BJ (cell line): ENCODE measurements around the gene NOPCHAP1. TPM values are rescaled to one million over a fixed set of nuclear protein-coding genes. Genes with fewer than 3 reads are reported as not detected.
"Not testable (repeated sequence)": the region's sequence is repeated elsewhere in the genome, so short reads cannot be mapped to it uniquely, and the experiment has no call there.

ENCODE experiments used
- CTCF ChIA-PET: fragments of 350-600 bp; formaldehyde crosslinking; extraction: SDS; loops from one replicate; lab custom pipeline; 2021; ENCODE audit warnings: antibody characterized with exemption, inconsistent platforms; lab: Yijun Ruan, JAX
- POLR2A ChIA-PET: fragments of 300-600 bp; sonication (Branson Sonifier 250); formaldehyde crosslinking; extraction: SDS; loops from one replicate; lab custom pipeline; 2021; ENCODE audit warnings: antibody characterized with exemption; lab: Charles Lee
- DNase-seq: peaks from one replicate; pipeline ENCODE4 v3.0.0-alpha.2; 2011; ENCODE audit warnings: low read depth
- H3K27me3 ChIP-seq: 2 replicates; pipeline ENCODE4 v1.6.0; 2011; ENCODE audit warnings: low read length; ENCODE audit not compliant: control insufficient read depth, insufficient read depth
- H3K36me3 ChIP-seq: 2 replicates; pipeline ENCODE4 v1.5.1; 2011; ENCODE audit warnings: low read length; ENCODE audit not compliant: control insufficient read depth, insufficient read depth
- H3K4me3 ChIP-seq: 2 replicates; pipeline ENCODE4 v1.5.1; 2011; ENCODE audit warnings: low read depth, mild to moderate bottlenecking, control low read depth, low read length
- CTCF ChIP-seq: IDR thresholded peaks from 2 replicates; pipeline ENCODE4 v1.5.1; 2011; ENCODE audit warnings: low read depth, mild to moderate bottlenecking, control low read depth, inconsistent platforms, low read length, moderate library complexity; ENCODE audit not compliant: insufficient read depth
- polyA plus RNA-seq: library from polyadenylated mRNA; depleted of rRNA; stranded (reverse); fragments of >200 nt; gene quantifications from 2 replicates; pipeline ENCODE4 v1.2.3, GENCODE V29; 2011

The NOPCHAP1 gene
- polyA plus RNA-seq, 1 experiment, result 3.8 TPM

GRCh38 chr12:104944252-104944651 lies 41.9 kb upstream of the NOPCHAP1 start:
- Histone ChIP-seq H3K36me3 (no peaks in the 10 kb centered on the region), H3K27me3 (no peaks in the 10 kb centered on the region), H3K4me3 (no peak overlapping the region)
- CTCF ChIA-PET, result no interaction called here
- POLR2A ChIA-PET, result no interaction called here
- no peak for DNase-seq
- no peak for TF ChIP-seq CTCF

- DNase-seq, H3K4me3 ChIP-seq, H3K36me3 ChIP-seq, POLR2A ChIA-PET, H3K27me3 ChIP-seq: not testable (repeated sequence)
- CTCF ChIA-PET, result interaction anchor here (0.6 kb wide), 1 partner anchor 1013 kb away, joined by 4 read pairs; no protein-coding TSS in a partner anchor
These were observed 37.4 kb upstream of the NOPCHAP1 start for GRCh38 chr12:104948716-104949115.

GRCh38 chr12:104951759-104952509 lies 34.2 kb upstream of the NOPCHAP1 start:
- DNase-seq, result no peak
- no peak for TF ChIP-seq CTCF
- Histone ChIP-seq H3K4me3 (no peak overlapping the region), H3K27me3 (peaks cover 8% of the 10 kb centered on the region), H3K36me3 (no peaks in the 10 kb centered on the region)
- ChIA-PET CTCF (no interaction called here), POLR2A (no interaction called here)

- POLR2A ChIA-PET, result no interaction called here
- Histone ChIP-seq H3K4me3 (no peak overlapping the region), H3K36me3 (no peaks in the 10 kb centered on the region), H3K27me3 (peaks cover 8% of the 10 kb centered on the region)
- TF ChIP-seq CTCF, result no peak
- CTCF ChIA-PET, result interaction anchor here (0.9 kb wide), 1 partner anchor 571 kb away, joined by 3 read pairs; no protein-coding TSS in a partner anchor
- no peak for DNase-seq
These were observed 33.3 kb upstream of the NOPCHAP1 start for GRCh38 chr12:104952816-104953215.

GRCh38 chr12:104953323-104953722 lies 32.8 kb upstream of the NOPCHAP1 start:
- H3K36me3 ChIP-seq, result no peaks in the 10 kb centered on the region
- ChIA-PET CTCF (interaction anchor here (0.6 to 0.9 kb wide), 2 partner anchors 106 to 572 kb away, joined by 3 read pairs; no protein-coding TSS in a partner anchor), POLR2A (no interaction called here)
- no peak for TF ChIP-seq CTCF
- peaks cover 8% of the 10 kb centered on the region for H3K27me3 ChIP-seq
- DNase-seq, result no peak
- H3K4me3 ChIP-seq, result no peak overlapping the region

- peaks cover 6% of the 10 kb centered on the region for H3K27me3 ChIP-seq
- CTCF ChIA-PET, result interaction anchor here (0.7 kb wide), 1 partner anchor 9 kb away, joined by 3 read pairs; no protein-coding TSS in a partner anchor
- no peak overlapping the region for H3K4me3 ChIP-seq
- TF ChIP-seq CTCF, result no peak
- DNase-seq, result no peak
- POLR2A ChIA-PET, result no interaction called here
- H3K36me3 ChIP-seq, result no peaks in the 10 kb centered on the region
These were observed 30.4 kb upstream of the NOPCHAP1 start for GRCh38 chr12:104955703-104956102.
